HG03342 (cell line): ENCODE data around the gene RASA3.

Source experiments
- ATAC-seq: cut with Tn5 transposase; IDR thresholded peaks from one replicate; pipeline ENCODE4 v1.9.1; 2021; ENCODE audit warnings: mild to moderate bottlenecking, moderate library complexity; ENCODE audit not compliant: unreplicated experiment

Gene RASA3

DNA sequence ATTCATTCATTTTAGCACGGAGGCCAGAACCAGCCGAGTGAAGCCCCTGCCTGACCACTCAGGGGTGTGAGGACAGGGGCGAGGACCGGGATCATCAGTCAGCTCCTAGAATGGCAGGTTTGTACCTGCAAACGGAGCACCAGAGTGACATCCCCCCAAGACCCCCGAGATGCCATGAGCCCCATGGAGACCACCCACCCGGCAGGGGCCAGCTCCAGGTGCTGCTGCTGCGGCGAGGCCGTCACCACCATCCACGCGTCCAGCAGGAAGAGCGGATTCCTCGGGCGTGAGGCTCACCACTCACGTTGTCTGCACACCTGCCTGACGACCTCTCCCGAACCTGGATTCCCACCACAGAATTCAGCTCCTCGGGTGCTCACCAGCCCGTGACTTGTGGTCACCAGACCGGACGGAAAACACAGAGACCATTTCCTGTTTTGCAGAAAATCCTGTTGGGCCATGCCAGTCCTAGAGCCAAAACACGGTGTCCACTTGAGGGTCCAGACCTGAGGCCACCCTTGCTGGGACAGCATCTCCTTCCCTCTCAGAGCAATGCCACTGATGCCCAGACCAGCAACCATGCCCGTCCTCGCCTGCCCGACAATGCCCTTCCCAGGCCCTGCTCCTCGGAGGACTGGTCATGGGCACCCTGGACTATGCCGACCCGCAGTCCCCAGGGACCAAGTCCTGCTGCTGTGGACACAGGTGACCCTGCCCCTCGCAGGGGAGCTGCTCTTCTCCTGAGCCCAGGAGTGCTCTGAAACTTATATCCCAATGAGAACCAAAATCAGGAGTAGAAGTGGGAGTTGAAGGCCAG is 74.2 kb downstream of the RASA3 start:
- ATAC-seq = no peak

DNA sequence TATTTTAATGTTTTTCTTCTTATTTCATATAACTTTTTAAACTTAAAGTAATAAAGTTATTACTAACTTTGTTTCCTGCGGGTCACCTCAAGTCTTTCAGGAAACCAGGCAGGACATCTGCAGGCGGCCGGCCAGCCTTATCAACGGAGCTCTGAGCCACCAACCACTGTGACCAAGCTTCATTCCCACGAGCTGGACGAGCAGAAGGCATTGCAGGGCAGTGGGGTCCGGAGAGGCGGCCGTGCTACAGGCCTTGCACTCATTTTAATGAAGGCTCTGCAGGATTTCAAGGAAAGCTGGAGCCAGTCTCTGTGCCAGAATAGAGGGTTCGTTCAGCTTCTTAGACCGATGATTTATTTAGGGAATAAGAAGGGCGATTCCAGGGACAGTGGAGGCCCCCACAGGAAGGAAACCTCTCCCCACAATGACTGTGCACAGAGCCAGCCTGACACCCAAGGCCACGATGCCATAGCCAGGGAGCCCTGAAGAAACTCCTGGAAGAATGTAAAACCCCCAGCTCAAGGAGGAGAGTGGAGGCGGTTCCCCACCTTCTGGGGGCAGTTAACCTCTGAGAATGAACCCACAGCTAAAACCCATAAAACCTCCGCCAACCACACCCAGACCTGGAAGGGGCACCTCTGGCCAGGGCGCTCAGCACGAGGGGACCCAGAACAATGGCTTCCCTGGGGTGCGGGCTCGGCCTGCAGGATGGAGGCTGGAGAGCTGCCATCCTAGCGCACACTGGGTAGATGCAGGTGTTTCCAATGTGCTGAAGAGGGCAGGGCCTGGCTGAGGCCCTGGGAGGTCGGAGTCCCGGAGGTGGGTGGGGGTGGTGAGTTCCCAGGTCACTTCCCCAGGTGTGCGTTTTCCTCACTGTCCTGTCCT is 75.0 kb downstream of the RASA3 start:
- no peak for ATAC-seq

DNA sequence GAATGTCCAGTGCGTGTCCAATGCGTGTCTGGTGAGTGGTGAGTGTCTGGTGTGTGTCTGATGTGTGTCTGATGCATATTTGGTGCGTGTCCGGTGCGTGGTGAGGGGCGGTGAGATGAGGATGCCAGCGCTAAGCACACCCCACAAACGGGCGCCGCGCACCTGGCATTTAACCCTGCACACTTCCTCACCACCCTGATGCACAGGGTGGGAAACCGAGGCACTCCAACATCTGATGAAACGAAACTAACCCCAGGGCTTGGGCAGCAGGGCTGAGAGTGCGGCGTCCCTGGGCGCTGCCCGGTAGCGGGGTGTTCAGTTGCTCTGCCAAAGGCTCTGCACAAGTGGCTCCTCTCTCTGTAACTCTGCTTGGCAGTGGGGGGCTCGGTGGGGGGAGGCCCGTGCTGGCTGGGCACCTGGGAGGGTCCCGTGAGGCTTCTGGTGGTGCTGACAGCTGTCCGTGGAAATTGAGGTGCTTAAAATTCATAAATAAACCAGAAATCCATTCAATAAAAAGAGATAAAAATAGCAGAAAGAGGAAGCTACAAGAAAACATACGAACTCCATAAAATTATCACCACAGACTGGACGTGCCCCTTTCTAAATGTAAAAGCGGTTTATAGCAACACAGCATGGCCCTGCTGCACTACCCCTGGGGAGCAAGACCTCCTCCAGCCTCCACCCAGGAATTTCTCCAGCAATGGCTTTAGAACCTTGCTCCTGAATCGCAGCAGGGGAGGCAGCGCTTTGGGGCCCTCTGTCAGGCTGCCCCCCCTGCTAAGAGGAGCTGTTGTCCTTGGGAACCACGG is 76.0 kb downstream of the RASA3 start:
- ATAC-seq = no peak

DNA sequence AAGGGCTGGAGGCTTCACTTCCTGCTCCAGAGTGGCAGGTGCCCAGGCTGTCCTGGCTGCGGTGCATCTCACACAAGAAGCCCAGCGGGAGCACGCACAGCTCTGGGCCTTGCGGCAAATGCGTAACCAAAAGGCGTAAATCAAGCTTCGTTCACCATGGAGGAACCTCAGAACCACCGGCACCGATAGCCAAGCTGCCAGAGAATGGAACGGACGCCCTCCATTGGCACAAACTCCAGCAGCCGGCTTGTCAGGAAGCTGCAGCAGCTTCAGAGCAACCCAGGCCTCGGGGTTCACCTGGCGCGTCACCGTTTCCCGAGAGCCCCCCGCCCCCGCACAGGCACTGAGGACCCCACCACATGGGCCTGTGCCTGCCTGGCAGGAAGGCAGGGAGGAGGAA is 76.7 kb downstream of the RASA3 start:
- no peak for ATAC-seq

DNA sequence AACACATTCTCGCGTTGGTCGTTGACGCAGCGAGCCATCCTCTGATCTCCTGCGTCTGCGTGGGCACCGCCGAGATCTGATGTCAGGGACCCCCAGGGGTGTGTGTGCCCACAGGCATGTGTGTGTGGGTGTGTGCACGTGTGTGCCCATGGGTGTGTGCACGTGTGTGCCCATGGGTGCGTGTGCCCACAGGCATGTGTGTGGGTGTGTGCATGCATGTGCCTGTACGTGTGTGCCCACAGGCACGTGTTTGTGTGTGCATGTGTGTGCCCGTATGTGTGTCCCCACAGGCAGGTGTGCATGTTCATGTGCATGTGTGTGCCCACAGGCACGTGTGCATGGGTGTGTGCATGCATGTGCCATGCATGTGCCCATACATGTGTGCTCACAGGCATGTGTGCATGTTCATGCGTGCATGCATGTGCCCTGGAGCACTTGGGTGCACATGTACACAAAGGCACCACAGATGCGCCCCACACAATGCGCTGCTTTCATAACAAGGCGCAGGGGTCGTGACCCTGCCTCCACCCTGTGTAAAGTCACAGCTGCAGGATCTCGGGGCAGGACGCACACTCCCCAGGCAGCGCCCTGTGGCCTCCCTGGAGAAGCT is 77.5 kb downstream of the RASA3 start:
- no peak for ATAC-seq

DNA sequence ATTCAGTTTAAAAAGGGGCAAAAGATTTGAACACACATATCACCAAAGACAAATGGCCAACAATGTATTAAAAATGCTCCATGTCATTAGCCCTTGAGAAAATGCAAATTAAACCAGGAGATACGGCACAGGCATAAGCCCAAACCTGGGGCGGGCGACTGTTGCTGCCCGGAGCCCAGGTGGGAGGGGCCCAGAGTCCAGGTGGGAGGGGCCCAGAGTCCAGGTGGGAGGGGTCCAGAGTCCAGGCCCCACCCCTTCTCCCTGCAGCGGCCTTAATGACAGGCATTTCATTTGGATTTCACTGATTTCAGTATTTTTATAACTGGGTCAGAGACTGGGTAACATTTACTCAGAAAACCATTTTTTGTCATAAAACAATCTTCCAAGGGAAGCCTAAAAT is 78.2 kb downstream of the RASA3 start:
- ATAC-seq = no peak

DNA sequence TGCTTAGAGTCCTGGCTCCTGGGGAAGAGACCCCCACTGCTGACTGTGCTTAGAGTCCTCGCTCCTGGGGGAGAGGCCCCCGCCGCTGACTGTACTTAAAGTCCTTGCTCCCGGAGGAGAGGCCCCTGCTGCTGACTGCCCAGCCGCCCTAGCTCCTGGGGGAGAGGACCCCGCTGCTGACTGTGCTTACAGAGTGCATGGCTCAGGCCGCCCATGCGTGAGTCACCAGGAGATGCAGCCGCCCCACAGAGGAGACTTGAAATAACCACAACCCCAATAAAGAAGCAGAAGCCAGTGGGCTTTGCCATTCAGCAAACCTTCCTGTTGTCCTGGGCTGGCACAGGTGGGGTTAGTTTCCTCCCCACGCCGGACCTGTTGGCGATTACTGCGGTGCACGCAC is 79.4 kb downstream of the RASA3 start:
- no peak for ATAC-seq

DNA sequence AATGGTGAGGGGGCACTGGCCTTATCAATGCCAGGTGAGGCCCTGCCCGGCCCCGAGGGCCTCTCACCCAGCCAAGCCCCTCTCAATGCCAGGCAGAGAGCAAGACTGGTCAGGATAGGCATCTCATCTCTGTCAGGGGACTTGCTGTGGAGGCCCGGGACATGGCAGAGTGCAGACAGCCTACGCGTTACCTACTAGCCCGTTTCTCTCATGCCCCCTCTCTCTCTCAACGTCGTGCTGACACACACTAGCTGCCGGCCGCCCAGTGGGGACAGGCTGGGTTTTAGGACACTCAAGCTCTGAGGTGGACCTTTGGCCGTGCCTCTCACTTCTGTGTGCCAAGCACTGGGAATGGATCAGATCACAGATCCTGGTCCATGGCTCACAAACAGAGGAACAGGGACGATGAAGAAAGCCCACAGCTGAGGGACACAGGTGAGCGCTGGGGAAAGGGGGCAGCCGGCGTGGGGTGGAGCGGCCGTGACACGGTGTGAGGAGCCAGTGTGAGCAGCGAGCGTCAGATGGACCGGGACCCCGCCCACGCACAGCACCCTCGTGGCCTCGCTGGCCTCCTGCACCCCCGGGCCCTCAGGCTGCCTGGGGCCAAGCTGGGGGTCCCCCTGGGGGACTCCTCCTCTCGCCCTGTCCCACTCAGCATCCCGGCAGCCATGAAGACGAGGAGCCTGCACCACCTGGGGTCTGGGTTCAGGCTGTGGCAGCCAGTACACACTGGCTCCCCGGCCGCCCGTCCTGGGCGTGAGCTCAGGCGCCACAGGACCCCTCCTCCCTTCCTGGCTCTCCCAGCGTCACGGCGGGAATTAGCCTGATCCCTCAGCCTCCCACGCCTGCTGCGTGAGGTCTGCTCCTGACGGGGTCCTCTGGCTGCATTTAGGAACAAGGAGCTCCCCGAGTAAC is 81.6 kb downstream of the RASA3 start:
- ATAC-seq = no peak

DNA sequence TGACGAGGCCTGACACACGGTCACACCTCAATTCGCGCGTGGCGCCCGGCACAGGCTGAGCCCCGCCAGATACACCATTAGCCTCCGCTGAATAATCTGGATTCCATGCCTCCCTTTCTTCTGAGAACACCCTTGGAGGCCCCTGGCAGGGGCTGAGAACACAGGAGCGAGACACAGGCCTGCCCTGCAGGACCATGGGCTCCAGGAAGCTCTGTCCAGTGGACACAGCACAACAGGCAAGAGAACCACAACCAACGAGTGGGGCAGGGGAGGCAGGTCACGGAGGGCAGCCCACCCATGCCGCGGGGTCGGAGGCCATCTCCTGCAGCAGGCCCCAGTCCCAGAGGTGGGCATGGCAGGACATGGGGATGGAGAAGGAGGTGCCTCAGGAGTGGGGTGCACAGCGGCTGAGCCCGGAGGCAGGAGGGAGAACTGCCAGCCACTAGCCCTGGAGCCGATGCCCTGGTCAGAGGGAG is 82.8 kb downstream of the RASA3 start:
- ATAC-seq = no peak

DNA sequence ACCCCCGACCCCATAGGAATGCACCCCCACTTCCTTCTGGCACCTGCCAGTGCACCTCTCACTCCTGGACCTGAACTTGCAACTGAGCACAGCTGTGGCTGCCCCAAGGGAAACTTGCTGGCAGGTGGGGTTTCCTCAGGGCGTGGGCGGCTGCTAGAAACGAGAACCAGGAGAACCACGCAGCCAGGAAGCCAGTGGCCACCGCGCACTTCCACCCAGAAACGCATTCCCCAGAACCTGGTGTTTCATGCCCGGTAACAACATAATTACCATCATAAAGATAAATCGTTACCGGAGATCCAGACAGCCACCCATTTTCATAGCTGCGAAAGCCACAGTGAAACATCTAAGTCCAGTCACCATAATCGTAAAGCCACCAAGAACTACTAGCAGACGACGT is 83.4 kb downstream of the RASA3 start:
- peak; percentile 66 for ATAC-seq

DNA sequence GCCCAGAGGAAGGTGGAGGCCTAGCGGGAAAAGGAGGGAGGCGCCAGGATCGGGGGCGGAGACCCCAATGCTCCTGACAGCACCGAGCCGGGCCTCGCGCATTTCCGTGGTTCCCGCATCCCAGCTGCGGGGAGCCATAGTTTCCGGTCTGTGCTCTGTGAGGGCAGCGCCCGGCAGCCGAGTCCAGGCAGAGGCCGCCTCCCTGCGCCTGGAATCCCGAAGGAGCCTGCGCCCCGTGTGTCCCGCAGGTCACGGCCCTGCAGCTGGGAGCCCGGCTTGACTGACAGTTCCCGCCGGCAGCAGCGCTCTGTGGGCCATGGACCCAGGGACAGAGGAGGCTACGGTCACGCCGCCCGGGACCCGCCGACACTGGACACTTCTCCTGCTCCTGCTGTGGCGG is 84.0 kb downstream of the RASA3 start:
- ATAC-seq = no peak

DNA sequence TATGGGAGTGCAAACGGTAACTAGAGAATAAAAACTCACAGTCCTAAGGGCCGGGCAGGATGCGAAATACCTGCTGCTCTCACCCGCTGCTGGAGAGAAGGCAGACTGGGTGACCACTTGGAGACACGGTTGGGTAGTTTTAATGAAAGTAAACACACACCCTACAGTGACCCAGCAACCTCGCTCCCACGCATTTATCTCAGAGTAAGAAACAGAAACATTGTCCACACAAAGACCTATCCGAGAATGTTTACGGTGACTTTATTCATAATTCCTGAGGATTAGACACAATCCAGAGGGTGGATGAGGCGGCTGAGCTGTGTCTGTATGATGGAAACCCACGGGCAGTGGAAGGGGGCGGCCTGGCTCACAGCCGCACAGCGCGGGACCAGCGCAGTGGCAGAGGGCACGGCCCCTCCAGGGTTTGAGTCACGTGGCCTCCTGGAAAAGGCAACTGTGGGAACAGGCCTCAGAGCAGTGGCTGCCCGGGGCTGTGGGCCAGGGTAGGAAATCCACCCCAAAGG is 85.0 kb downstream of the RASA3 start:
- ATAC-seq = peak; percentile 58

DNA sequence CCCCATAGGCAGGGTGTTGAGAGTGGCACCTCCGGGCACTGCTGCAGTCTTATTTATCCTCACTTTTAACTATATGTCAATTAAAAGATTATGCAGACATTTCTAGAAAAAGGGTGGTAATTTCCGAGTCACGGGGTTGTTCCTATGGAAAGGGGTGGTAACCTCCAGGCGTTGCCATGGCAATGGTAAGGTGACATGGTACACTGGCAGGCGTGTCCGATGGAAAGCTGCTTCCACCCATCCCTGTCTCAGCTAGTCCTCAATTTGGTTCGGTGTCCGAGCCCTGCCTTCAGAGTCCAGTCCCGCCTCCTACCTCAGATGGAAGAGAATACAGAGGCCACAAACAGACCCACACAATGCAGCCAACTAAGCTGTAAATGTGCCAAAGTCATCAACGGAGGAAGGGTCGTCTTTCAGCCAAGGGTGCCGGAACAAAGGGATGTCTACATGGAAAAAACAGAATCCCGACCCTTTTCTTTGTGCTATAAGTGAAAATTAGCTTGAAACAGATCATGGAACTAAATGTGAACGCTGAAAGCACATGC is 85.9 kb downstream of the RASA3 start:
- ATAC-seq = no peak

DNA sequence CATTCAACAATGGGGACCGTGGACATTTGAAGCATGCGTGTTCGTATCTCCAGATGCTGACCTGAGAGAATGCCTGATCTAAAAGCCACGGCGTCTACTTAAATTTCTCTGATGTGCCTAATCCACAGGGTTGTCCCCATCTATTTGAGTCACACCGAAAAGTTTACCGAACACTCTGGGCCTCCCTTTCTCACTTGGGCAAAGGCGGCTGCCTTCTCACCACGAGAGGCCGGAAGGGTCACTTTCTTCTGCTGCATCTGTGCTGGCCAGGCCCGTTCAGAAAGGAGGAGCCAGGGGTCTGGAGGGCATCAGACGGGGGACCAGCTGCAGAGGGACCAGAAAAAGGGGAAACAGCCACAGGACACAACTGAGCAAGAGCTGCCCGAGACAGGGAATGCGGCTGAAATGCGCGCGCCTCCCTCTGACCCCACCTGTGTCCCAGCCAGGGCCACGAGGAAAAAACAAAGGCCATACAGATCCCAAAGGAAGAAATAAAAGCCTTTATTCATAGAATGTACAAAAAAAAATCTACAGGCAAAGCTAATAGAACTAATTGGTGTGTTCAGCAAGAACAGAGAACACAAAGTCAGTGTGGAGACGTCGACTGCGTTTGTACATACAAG is 87.2 kb downstream of the RASA3 start:
- ATAC-seq = no peak

DNA sequence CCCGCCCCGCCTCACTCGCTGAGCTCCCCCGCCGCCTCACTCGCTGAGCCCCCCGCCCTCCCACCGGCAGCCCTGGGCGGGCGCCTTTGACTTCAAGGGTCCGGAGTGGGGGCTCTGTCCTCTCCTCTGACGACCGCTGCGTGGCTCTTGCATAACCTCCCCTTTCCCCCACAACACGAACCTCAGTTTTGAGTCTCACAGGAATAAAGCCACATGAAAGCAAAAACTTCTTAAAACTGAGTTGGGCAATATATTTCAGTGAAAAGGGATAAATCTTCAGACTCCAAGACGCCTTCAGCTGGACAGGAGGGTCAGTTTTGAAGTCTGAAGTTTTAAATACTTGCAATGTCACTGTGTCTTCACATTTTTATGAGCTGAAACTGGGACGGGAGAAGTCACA is 87.9 kb downstream of the RASA3 start:
- ATAC-seq = no peak

DNA sequence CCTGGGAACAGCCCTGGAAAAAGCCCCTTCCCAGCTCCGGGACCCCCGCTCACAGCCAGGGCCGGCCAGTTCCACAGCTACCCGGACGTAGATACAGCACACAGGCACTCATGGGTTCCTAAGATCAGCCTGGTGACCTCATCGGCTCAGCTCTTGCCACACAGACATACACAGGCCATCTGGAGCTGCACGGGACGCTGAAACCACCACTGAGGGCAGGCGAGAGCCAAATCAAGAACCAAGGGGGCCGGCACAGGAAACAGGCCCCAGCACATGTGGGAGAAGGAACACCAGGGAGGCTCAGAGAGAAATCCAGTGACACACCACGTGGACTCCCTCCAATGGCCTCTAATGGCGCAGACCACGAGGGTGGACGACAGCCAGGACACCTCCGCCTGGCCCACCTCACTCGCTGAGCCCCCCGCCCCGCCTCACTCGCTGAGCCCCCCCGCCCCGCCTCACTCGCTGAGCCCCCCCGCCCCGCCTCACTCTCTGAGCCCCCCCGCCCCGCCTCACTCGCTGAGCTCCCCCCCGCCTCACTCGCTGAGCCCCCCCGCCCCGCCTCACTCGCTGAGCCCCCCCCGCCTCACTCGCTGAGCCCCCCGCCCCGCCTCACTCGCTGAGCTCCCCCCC is 88.9 kb downstream of the RASA3 start:
- no peak for ATAC-seq

DNA sequence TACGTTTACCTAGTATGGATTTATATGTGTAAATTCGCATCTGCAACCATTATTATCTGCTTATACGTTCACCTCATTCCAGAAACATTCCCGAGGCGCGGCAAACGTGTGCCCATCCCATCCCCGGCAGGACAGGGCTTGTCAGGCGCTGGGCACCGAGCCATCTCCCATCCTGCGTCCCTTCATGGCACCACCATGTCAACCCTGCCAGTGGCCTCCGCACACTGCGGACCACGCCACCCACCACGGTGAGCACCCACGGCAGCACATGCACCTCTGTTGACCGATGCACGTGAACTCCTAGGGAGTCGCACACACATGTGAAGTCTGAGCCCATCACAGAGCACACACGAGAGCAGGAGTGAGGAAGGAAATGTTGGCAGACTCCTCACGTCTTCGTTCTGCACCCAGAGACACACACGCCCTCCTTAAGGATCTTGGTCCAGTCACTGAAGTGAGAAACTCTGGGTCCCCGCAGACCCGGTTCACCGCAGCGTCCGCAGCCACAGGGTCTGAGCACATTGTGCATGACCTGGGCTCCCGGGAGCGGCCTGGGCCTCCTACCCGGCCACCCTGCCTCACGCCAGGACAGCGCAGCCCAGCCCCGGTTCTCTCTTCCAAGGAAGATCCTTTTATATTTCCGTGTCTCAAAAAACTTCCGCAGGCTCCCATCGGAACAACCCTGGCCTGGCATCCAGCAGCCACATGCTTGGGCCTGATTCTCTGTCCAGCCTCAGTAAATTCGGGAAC is 90.2 kb downstream of the RASA3 start:
- ATAC-seq = no peak

DNA sequence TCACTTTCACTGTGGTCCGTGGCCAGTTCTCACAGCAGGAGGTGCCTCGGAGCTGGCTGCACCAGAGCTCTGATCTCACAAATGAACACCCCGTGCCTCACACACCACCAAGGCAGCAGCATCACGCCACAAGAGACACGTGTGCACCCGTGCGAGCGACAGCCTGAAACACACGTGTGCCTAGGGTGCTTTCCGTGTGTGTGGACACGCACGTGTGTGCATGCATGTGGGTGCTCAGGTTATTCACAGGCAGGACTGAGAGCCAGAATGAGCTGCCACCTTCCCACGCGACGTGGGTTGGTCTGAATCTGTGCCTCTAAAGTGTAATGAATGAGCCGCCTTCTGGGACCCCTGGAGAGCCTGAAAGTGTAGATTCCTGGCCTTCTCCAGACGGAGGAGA is 90.9 kb downstream of the RASA3 start:
- no peak for ATAC-seq
